Hepatocyte (in vitro differentiated cells): Measurements from ENCODE around the gene XRCC6.

Source experiments
- CTCF ChIP-seq: fragments of 200-600 bp; sonication (generic); IDR thresholded peaks from 2 replicates; pipeline ENCODE4 v1.5.1; 2016; ENCODE audit warnings: antibody characterized with exemption, mild to moderate bottlenecking; ENCODE audit not compliant: poor library complexity
- EZH2 ChIP-seq: fragments of 200-600 bp; sonication (generic); IDR thresholded peaks from 2 replicates; pipeline ENCODE4 v1.6.1; 2016; ENCODE audit warnings: antibody characterized with exemption, mild to moderate bottlenecking, borderline replicate concordance

DNA sequence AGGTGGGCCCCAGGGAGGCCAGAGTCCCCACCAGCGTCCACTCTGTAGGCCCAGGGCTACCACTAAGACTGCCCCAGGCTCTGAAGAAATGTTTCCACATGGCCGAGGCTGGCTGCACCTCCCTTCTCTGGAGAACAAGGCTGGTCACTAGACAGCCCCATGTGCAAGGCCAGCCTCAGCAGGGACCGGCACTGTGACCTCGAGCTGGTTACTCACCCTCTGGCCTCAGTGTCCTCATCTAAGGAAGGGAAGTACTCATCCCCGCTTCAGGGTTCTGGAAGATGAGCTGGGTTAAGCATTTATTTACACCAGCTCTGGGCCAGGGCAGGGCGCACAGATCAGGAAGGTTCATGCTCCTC lies 41.1 kb upstream of the XRCC6 start:
- TF ChIP-seq CTCF, result no peak
- TF ChIP-seq EZH2, result no peak
